ENCODE measurements around the gene PRR14. TPM values are rescaled to one million over a fixed set of nuclear protein-coding genes. Genes with fewer than 3 reads are reported as not detected.
A peak's percentile ranks its signal among the peaks of the same experiment; 100 is the strongest.

Gene PRR14
- total and polyA plus RNA-seq, 2 experiments from 2014 or later: 6.6 to 18.7 TPM

GRCh38 chr16:30697264-30698138, 46.7 kb downstream of the PRR14 start:
- H3K4me1 ChIP-seq (ENCODE audit: insufficient read depth): peaks cover 22% of the 10 kb centered on the region
- DNase-seq (ENCODE audit: low spot score): no peak

DNA sequence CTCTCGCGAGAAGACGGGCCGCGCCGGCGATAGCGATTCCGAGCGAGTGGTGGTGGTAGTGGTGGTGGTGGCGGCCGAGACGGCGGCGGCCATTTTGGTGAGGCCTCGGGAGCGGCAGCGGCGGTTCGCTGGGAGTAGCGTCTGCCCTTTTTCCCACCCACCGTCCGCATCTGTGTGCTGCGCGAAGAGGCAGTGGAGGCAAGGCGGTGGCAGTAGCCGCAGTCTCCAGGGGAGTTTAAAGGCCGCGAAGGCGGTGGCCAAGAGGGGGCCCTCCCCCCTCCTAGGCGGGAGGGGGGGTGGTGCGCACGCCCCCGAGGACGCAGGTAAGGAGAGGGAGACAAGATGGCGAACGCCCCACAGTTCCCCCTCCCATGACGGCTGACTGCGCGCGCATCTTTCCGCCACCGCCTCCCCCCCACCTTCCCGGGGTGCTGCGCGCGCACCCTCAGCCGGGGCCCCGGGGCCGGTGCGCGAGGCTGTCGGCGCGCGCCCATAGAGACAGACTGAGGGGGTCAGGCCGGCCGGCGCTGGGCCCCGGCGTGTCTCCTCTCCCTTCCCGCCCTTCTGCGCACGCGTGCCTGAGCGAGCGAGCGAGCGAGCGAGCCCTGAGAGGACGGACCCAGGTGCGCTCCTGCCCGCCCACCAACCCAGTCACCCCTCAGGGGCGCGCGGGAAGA, 47.5 kb downstream of the PRR14 start:
- TF ChIP-seq EZH2phosphoT487 (IDR thresholded peaks at IDR 0.05; ENCODE audit: low read depth, severe bottlenecking, unreplicated experiment): no peak
- TF ChIP-seq EZH2 (IDR thresholded peaks at IDR 0.05; ENCODE audit: borderline replicate concordance): no peak
- TF ChIP-seq, protein P1, sequence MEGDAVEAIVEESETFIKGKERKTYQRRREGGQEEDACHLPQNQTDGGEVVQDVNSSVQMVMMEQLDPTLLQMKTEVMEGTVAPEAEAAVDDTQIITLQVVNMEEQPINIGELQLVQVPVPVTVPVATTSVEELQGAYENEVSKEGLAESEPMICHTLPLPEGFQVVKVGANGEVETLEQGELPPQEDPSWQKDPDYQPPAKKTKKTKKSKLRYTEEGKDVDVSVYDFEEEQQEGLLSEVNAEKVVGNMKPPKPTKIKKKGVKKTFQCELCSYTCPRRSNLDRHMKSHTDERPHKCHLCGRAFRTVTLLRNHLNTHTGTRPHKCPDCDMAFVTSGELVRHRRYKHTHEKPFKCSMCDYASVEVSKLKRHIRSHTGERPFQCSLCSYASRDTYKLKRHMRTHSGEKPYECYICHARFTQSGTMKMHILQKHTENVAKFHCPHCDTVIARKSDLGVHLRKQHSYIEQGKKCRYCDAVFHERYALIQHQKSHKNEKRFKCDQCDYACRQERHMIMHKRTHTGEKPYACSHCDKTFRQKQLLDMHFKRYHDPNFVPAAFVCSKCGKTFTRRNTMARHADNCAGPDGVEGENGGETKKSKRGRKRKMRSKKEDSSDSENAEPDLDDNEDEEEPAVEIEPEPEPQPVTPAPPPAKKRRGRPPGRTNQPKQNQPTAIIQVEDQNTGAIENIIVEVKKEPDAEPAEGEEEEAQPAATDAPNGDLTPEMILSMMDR (IDR thresholded peaks at IDR 0.05; ENCODE audit: poor library complexity): no peak
- H3K4me3 ChIP-seq: peak overlapping the region; percentile 79
- peaks cover 43% of the 10 kb centered on the region for H3K79me2 ChIP-seq
- WGBS (ENCODE audit: low lambda C conversion rate, missing lambda C conversion rate): 1% methylated on average over 48 of the region's 76 CpGs
- H3K4me1 ChIP-seq (ENCODE audit: insufficient read depth): peaks cover 22% of the 10 kb centered on the region
- peak overlapping the region; percentile 99 for H3K27ac ChIP-seq
- peak; percentile 99 for DNase-seq (ENCODE audit: low spot score)
- H3K4me2 ChIP-seq: peak overlapping the region; percentile 95
- H3K9me3 ChIP-seq (ENCODE audit: low read depth): no peaks in the 10 kb centered on the region
- peak overlapping the region; percentile 64 for H2AFZ ChIP-seq
- peaks cover 31% of the 10 kb centered on the region for H4K20me1 ChIP-seq (ENCODE audit: insufficient read depth, poor library complexity, severe bottlenecking)
- no peaks in the 10 kb centered on the region for H3K9me2 ChIP-seq (replicated peaks; ENCODE audit: insufficient read depth)
- H3K36me3 ChIP-seq (replicated peaks; ENCODE audit: insufficient read depth, low read depth): no peaks in the 10 kb centered on the region
- H3K27me3 ChIP-seq: no peaks in the 10 kb centered on the region

More at GRCh38 chr16:30697264-30698138, 46.7 kb downstream of the PRR14 start:
- TF ChIP-seq EZH2phosphoT487 (IDR thresholded peaks at IDR 0.05; ENCODE audit: low read depth, severe bottlenecking, unreplicated experiment): no peak
- TF ChIP-seq, protein P1 (IDR thresholded peaks at IDR 0.05; ENCODE audit: poor library complexity): no peak
- no peak for TF ChIP-seq EZH2 (IDR thresholded peaks at IDR 0.05; ENCODE audit: borderline replicate concordance)
- Histone ChIP-seq H3K9me3 (ENCODE audit: low read depth) (no peaks in the 10 kb centered on the region), H3K27me3 (no peaks in the 10 kb centered on the region), H2AFZ (peak overlapping the region; percentile 30), H3K27ac (peak overlapping the region; percentile 99), H3K4me2 (peak overlapping the region; percentile 73), H3K4me3 (peak overlapping the region; percentile 16), H3K9me2 (replicated peaks; ENCODE audit: insufficient read depth) (no peaks in the 10 kb centered on the region), H3K36me3 (replicated peaks; ENCODE audit: insufficient read depth, low read depth) (no peaks in the 10 kb centered on the region), H3K79me2 (peaks cover 37% of the 10 kb centered on the region), H4K20me1 (ENCODE audit: insufficient read depth, poor library complexity, severe bottlenecking) (peaks cover 29% of the 10 kb centered on the region)
- WGBS (ENCODE audit: low lambda C conversion rate, missing lambda C conversion rate): 9% methylated on average over 23 of the region's 26 CpGs

GRCh38 chr16:30698816-30699614, 48.3 kb downstream of the PRR14 start, which contains the start of gene SRCAP:
Gene SRCAP (plus strand): TSS chr16:30699171. CDS start chr16:30700825, 1,654 bp downstream.
- TF ChIP-seq EZH2 (IDR thresholded peaks at IDR 0.05; ENCODE audit: borderline replicate concordance) (no peak), EZH2phosphoT487 (IDR thresholded peaks at IDR 0.05; ENCODE audit: low read depth, severe bottlenecking, unreplicated experiment) (no peak)
- TF ChIP-seq, protein P1 (IDR thresholded peaks at IDR 0.05; ENCODE audit: poor library complexity): no peak
- Histone ChIP-seq H4K20me1 (ENCODE audit: insufficient read depth, poor library complexity, severe bottlenecking) (peaks cover 37% of the 10 kb centered on the region), H3K9me3 (ENCODE audit: low read depth) (no peaks in the 10 kb centered on the region), H3K79me2 (peaks cover 48% of the 10 kb centered on the region), H3K27ac (peak within 1 kb of the TSS; percentile 99), H3K36me3 (replicated peaks; ENCODE audit: insufficient read depth, low read depth) (no peaks in the 10 kb centered on the region), H3K27me3 (no peaks in the 10 kb centered on the region), H3K4me2 (peak within 1 kb of the TSS; percentile 95), H3K4me3 (peak within 1 kb of the TSS; percentile 79), H3K4me1 (ENCODE audit: insufficient read depth) (peaks cover 22% of the 10 kb centered on the region), H3K9me2 (replicated peaks; ENCODE audit: insufficient read depth) (no peaks in the 10 kb centered on the region), H2AFZ (peak within 1 kb of the TSS; percentile 64)
- DNase-seq (ENCODE audit: low spot score): peak; percentile 91
- 1% methylated on average over 54 of the region's 57 CpGs for WGBS (ENCODE audit: low lambda C conversion rate, missing lambda C conversion rate)
